ENCODE measurements around the gene RPH3AL. TPM values are rescaled to one million over a fixed set of nuclear protein-coding genes. Genes with fewer than 3 reads are reported as not detected.
"Not testable (repeated sequence)": the region's sequence is repeated elsewhere in the genome, so short reads cannot be mapped to it uniquely, and the experiment has no call there.

Gene RPH3AL
- total and polyA plus RNA-seq, 4 experiments from 2014 or later = 1.7 to 5.9 (median 4.0) TPM

GRCh38 chr17:320809-321385 lies 31.7 kb downstream of the RPH3AL start:
- no peak overlapping the region for H3K27ac ChIP-seq (ENCODE audit: low read depth, low read length)
- Mint-ChIP-seq H3K9me3 (peaks cover 0 to 3% (median 0%) of the 10 kb centered on the region in 8 donors), H3K4me3 (no peak overlapping the region), H3K36me3 (peaks cover 0 to 13% of the 10 kb centered on the region in 2 donors), H3K27me3 (no peaks in the 10 kb centered on the region), H3K27ac (no peak overlapping the region), H3K4me1 (no peaks in the 10 kb centered on the region)
- no peaks in the 10 kb centered on the region for H3K4me1 ChIP-seq (ENCODE audit: insufficient read depth, low read length)
- H3K36me3 ChIP-seq (ENCODE audit: insufficient read depth, low read length) = no peaks in the 10 kb centered on the region
- no peaks in the 10 kb centered on the region for H3K9me3 ChIP-seq (ENCODE audit: control insufficient read depth in 1 of 2, low read length in 2 of 2)
- DNase-seq = no peak
- intact Hi-C loops (cut with micrococcal nuclease) = no loop called here
- H3K4me3 ChIP-seq (ENCODE audit: low read length in 2 of 2) = no peak overlapping the region
- no peaks in the 10 kb centered on the region for H3K27me3 ChIP-seq (ENCODE audit: insufficient read depth, low read length)
- ChIA-PET CTCF (ENCODE audit: partially characterized antibody) (no interaction called here), POLR2A (ENCODE audit: partially characterized antibody) (interaction anchor here (0.7 kb wide), 1 partner anchor 56 kb away, joined by 4 read pairs; no protein-coding TSS in a partner anchor)

GRCh38 chr17:320139-320538 lies 32.5 kb downstream of the RPH3AL start:
- Histone ChIP-seq H3K27me3 (ENCODE audit: insufficient read depth, low read length) (no peaks in the 10 kb centered on the region), H3K27ac (ENCODE audit: low read depth, low read length) (no peak overlapping the region), H3K4me1 (ENCODE audit: insufficient read depth, low read length) (no peaks in the 10 kb centered on the region), H3K36me3 (ENCODE audit: insufficient read depth, low read length) (no peaks in the 10 kb centered on the region), H3K9me3 (ENCODE audit: control insufficient read depth in 1 of 2, low read length in 2 of 2) (no peaks in the 10 kb centered on the region), H3K4me3 (ENCODE audit: low read length in 2 of 2) (no peak overlapping the region)
- ChIA-PET POLR2A (ENCODE audit: partially characterized antibody) (no interaction called here), CTCF (ENCODE audit: partially characterized antibody) (no interaction called here)
- Mint-ChIP-seq H3K27ac (no peak overlapping the region), H3K9me3 (peaks cover 0 to 3% (median 0%) of the 10 kb centered on the region in 8 donors), H3K27me3 (no peaks in the 10 kb centered on the region), H3K4me3 (no peak overlapping the region), H3K4me1 (peaks cover 0 to 4% (median 0%) of the 10 kb centered on the region in 4 donors), H3K36me3 (peaks cover 0 to 13% of the 10 kb centered on the region in 2 donors)
- no peak for DNase-seq
- intact Hi-C loops (cut with micrococcal nuclease) = no loop called here

- Mint-ChIP-seq H3K4me3 (no peak overlapping the region), H3K27ac (peak overlapping the region in 1 of 7 donors; percentile 53), H3K27me3 (no peaks in the 10 kb centered on the region), H3K9me3 (peaks cover 0 to 3% (median 0%) of the 10 kb centered on the region in 8 donors), H3K36me3 (peaks cover 0 to 13% of the 10 kb centered on the region in 2 donors), H3K4me1 (peaks cover 0 to 4% (median 0%) of the 10 kb centered on the region in 4 donors)
- Histone ChIP-seq H3K27ac (ENCODE audit: low read depth, low read length) (no peak overlapping the region), H3K4me3 (ENCODE audit: low read length in 2 of 2) (no peak overlapping the region), H3K9me3 (ENCODE audit: control insufficient read depth in 1 of 2, low read length in 2 of 2) (no peaks in the 10 kb centered on the region), H3K36me3 (ENCODE audit: insufficient read depth, low read length) (no peaks in the 10 kb centered on the region), H3K4me1 (ENCODE audit: insufficient read depth, low read length) (no peaks in the 10 kb centered on the region), H3K27me3 (ENCODE audit: insufficient read depth, low read length) (no peaks in the 10 kb centered on the region)
- DNase-seq = no peak
- intact Hi-C loops (cut with micrococcal nuclease) = no loop called here
- POLR2A ChIA-PET (ENCODE audit: partially characterized antibody) = no interaction called here
- CTCF ChIA-PET (ENCODE audit: partially characterized antibody) = no interaction called here
These were observed 33.3 kb downstream of the RPH3AL start for GRCh38 chr17:319266-319665.

GRCh38 chr17:317070-317469 lies 35.5 kb downstream of the RPH3AL start:
- H3K4me1 ChIP-seq (ENCODE audit: insufficient read depth, low read length); H3K36me3 ChIP-seq (ENCODE audit: insufficient read depth, low read length); H3K9me3 Mint-ChIP-seq; intact Hi-C loops (cut with micrococcal nuclease); H3K27me3 ChIP-seq (ENCODE audit: insufficient read depth, low read length); H3K4me3 Mint-ChIP-seq; CTCF ChIA-PET (ENCODE audit: partially characterized antibody); POLR2A ChIA-PET (ENCODE audit: partially characterized antibody); H3K27ac ChIP-seq (ENCODE audit: low read depth, low read length); H3K27me3 Mint-ChIP-seq; H3K27ac Mint-ChIP-seq; H3K4me3 ChIP-seq (ENCODE audit: low read length in 2 of 2); DNase-seq; H3K4me1 Mint-ChIP-seq; H3K9me3 ChIP-seq (ENCODE audit: control insufficient read depth in 1 of 2, low read length in 2 of 2): not testable (repeated sequence)
- peaks cover 0 to 13% of the 10 kb centered on the region in 2 donors for H3K36me3 Mint-ChIP-seq

GRCh38 chr17:315399-315798 lies 37.2 kb downstream of the RPH3AL start:
- H3K4me3 ChIP-seq (ENCODE audit: low read length in 2 of 2); H3K27me3 ChIP-seq (ENCODE audit: insufficient read depth, low read length); CTCF ChIA-PET (ENCODE audit: partially characterized antibody); H3K4me3 Mint-ChIP-seq; H3K4me1 Mint-ChIP-seq; H3K27me3 Mint-ChIP-seq; H3K36me3 ChIP-seq (ENCODE audit: insufficient read depth, low read length); H3K27ac Mint-ChIP-seq; POLR2A ChIA-PET (ENCODE audit: partially characterized antibody); H3K4me1 ChIP-seq (ENCODE audit: insufficient read depth, low read length); intact Hi-C loops (cut with micrococcal nuclease); H3K9me3 ChIP-seq (ENCODE audit: control insufficient read depth in 1 of 2, low read length in 2 of 2); H3K27ac ChIP-seq (ENCODE audit: low read depth, low read length); H3K9me3 Mint-ChIP-seq; DNase-seq: not testable (repeated sequence)
- H3K36me3 Mint-ChIP-seq = peaks cover 0 to 13% of the 10 kb centered on the region in 2 donors

- H3K4me1 ChIP-seq (ENCODE audit: insufficient read depth, low read length); POLR2A ChIA-PET (ENCODE audit: partially characterized antibody); H3K27me3 ChIP-seq (ENCODE audit: insufficient read depth, low read length); H3K27ac Mint-ChIP-seq; intact Hi-C loops (cut with micrococcal nuclease); H3K27me3 Mint-ChIP-seq; H3K27ac ChIP-seq (ENCODE audit: low read depth, low read length); H3K4me3 ChIP-seq (ENCODE audit: low read length in 2 of 2); H3K4me1 Mint-ChIP-seq; H3K4me3 Mint-ChIP-seq; CTCF ChIA-PET (ENCODE audit: partially characterized antibody); H3K9me3 ChIP-seq (ENCODE audit: control insufficient read depth in 1 of 2, low read length in 2 of 2); H3K36me3 ChIP-seq (ENCODE audit: insufficient read depth, low read length); H3K9me3 Mint-ChIP-seq; DNase-seq: not testable (repeated sequence)
- H3K36me3 Mint-ChIP-seq = peaks cover 0 to 12% of the 10 kb centered on the region in 2 donors
These were observed 38.0 kb downstream of the RPH3AL start for GRCh38 chr17:314614-314944.

- Mint-ChIP-seq H3K36me3 (peaks cover 0 to 9% of the 10 kb centered on the region in 2 donors), H3K4me1 (peaks cover 0 to 6% (median 0%) of the 10 kb centered on the region in 4 donors), H3K9me3 (peaks cover 0 to 3% (median 0%) of the 10 kb centered on the region in 8 donors), H3K27me3 (no peaks in the 10 kb centered on the region), H3K4me3 (no peak overlapping the region), H3K27ac (peak overlapping the region in 1 of 7 donors; percentile 7)
- POLR2A ChIA-PET (ENCODE audit: partially characterized antibody) = no interaction called here
- DNase-seq = no peak
- H3K36me3 ChIP-seq (ENCODE audit: insufficient read depth, low read length) = no peaks in the 10 kb centered on the region
- CTCF ChIA-PET (ENCODE audit: partially characterized antibody) = no interaction called here
- H3K27me3 ChIP-seq (ENCODE audit: insufficient read depth, low read length) = no peaks in the 10 kb centered on the region
- H3K27ac ChIP-seq (ENCODE audit: low read depth, low read length) = no peak overlapping the region
- H3K4me1 ChIP-seq (ENCODE audit: insufficient read depth, low read length) = no peaks in the 10 kb centered on the region
- H3K4me3 ChIP-seq (ENCODE audit: low read length in 2 of 2) = no peak overlapping the region
- H3K9me3 ChIP-seq (ENCODE audit: control insufficient read depth in 1 of 2, low read length in 2 of 2) = no peaks in the 10 kb centered on the region
- intact Hi-C loops (cut with micrococcal nuclease) = no loop called here
These were observed 38.5 kb downstream of the RPH3AL start for GRCh38 chr17:313911-314613.

Data from CD4-positive, alpha-beta memory T cell (primary cell).